Suppressor macrophage treated with lipopolysaccharide for 4 hours (primary cell): Measurements from ENCODE around the gene PACRG.

Experiments used
- DNase-seq: peaks from one replicate; pipeline ENCODE4 v3.0.0-alpha.2; 2020

PACRG gene

GRCh38 chr6:163021054-163021453 lies 293.3 kb downstream of the PACRG start:
- DNase-seq, result no peak

GRCh38 chr6:163023700-163024099 lies 295.9 kb downstream of the PACRG start:
- DNase-seq, result no peak

GRCh38 chr6:163026893-163027292 lies 299.1 kb downstream of the PACRG start:
- no peak for DNase-seq

- no peak for DNase-seq
Observed at GRCh38 chr6:163030980-163031379, 303.2 kb downstream of the PACRG start.

GRCh38 chr6:163031931-163032330 lies 304.2 kb downstream of the PACRG start:
- DNase-seq, result no peak

GRCh38 chr6:163036160-163036645 lies 308.4 kb downstream of the PACRG start:
- no peak for DNase-seq

GRCh38 chr6:163038317-163038716 lies 310.5 kb downstream of the PACRG start:
- DNase-seq, result no peak

GRCh38 chr6:163048345-163048744 lies 320.6 kb downstream of the PACRG start:
- no peak for DNase-seq

- DNase-seq, result no peak
Observed at GRCh38 chr6:163053667-163054344, 326.0 kb downstream of the PACRG start.

- DNase-seq, result no peak
Observed at GRCh38 chr6:163054641-163055040, 326.9 kb downstream of the PACRG start.

- DNase-seq, result no peak
Observed at GRCh38 chr6:163057260-163057659, 329.5 kb downstream of the PACRG start.

GRCh38 chr6:163062790-163063189 lies 335.0 kb downstream of the PACRG start:
- no peak for DNase-seq

- DNase-seq, result no peak
Observed at GRCh38 chr6:163063561-163063960, 335.8 kb downstream of the PACRG start.

- DNase-seq, result no peak
Observed at GRCh38 chr6:163064397-163064796, 336.6 kb downstream of the PACRG start.

GRCh38 chr6:163066200-163066599 lies 338.4 kb downstream of the PACRG start:
- DNase-seq, result no peak

- no peak for DNase-seq
Observed at GRCh38 chr6:163077134-163077533, 349.4 kb downstream of the PACRG start.

- no peak for DNase-seq
Observed at GRCh38 chr6:163078712-163079111, 350.9 kb downstream of the PACRG start.

- no peak for DNase-seq
Observed at GRCh38 chr6:163080228-163080627, 352.5 kb downstream of the PACRG start.

- no peak for DNase-seq
Observed at GRCh38 chr6:163083141-163083540, 355.4 kb downstream of the PACRG start.

GRCh38 chr6:163085426-163085825 lies 357.7 kb downstream of the PACRG start:
- no peak for DNase-seq

GRCh38 chr6:163085861-163086623 lies 358.3 kb downstream of the PACRG start:
- DNase-seq, result no peak

GRCh38 chr6:163086624-163086920 lies 358.8 kb downstream of the PACRG start:
- DNase-seq, result no peak

- DNase-seq, result no peak
Observed at GRCh38 chr6:163087981-163088380, 360.2 kb downstream of the PACRG start.

GRCh38 chr6:163092876-163093275 lies 365.1 kb downstream of the PACRG start:
- DNase-seq, result no peak

- DNase-seq, result no peak
Observed at GRCh38 chr6:163094881-163095280, 367.1 kb downstream of the PACRG start.
